NCI-H2081 (cell line): ENCODE measurements around the gene CUEDC2.
A peak's percentile ranks its signal among the peaks of the same experiment; 100 is the strongest.

Experiments used
- DNase-seq, 2 experiments: peaks; one replicate each; lab custom pipeline; 2025; lab: John Stamatoyannopoulos, UW

The CUEDC2 gene

GRCh38 chr10:102396730-102397151 is 35.6 kb downstream of the CUEDC2 start:
- DNase-seq = no peak

- no peak for DNase-seq
Measured at GRCh38 chr10:102396317-102396650, 36.1 kb downstream of the CUEDC2 start.

- DNase-seq = peak; percentile 25 to 45
Measured at GRCh38 chr10:102395400-102396316, 36.7 kb downstream of the CUEDC2 start, which contains the start of gene NFKB2. Gene NFKB2 (plus strand): TSS chr10:102395705. CDS start chr10:102395960, 255 bp downstream.

GRCh38 chr10:102394801-102395399 is 37.5 kb downstream of the CUEDC2 start:
- DNase-seq = no peak

GRCh38 chr10:102394079-102394800 is 38.1 kb downstream of the CUEDC2 start:
- DNase-seq = peak; percentile 49 to 57

GRCh38 chr10:102393411-102394078 is 38.8 kb downstream of the CUEDC2 start:
- peak in 1 of 2 experiments; percentile 54 for DNase-seq

GRCh38 chr10:102392306-102392705 is 40.1 kb downstream of the CUEDC2 start:
- DNase-seq = no peak

GRCh38 chr10:102389894-102390293 is 42.5 kb downstream of the CUEDC2 start:
- DNase-seq = no peak

GRCh38 chr10:102384606-102385429 is 47.6 kb downstream of the CUEDC2 start:
- DNase-seq = no peak

- no peak for DNase-seq
Measured at GRCh38 chr10:102384053-102384452, 48.3 kb downstream of the CUEDC2 start.

GRCh38 chr10:102382871-102383270 is 49.5 kb downstream of the CUEDC2 start:
- no peak for DNase-seq

- no peak for DNase-seq
Measured at GRCh38 chr10:102381983-102382382, 50.4 kb downstream of the CUEDC2 start.

GRCh38 chr10:102379383-102379782 is 53.0 kb downstream of the CUEDC2 start:
- DNase-seq = no peak

GRCh38 chr10:102376901-102377300 is 55.5 kb downstream of the CUEDC2 start:
- no peak for DNase-seq

- no peak for DNase-seq
Measured at GRCh38 chr10:102375867-102376266, 56.5 kb downstream of the CUEDC2 start.

GRCh38 chr10:102375250-102375649 is 57.1 kb downstream of the CUEDC2 start:
- no peak for DNase-seq
